ENCODE measurements around the gene INTU.
A peak's percentile ranks its signal among the peaks of the same experiment; 100 is the strongest.
"Not testable (repeated sequence)": the region's sequence is repeated elsewhere in the genome, so short reads cannot be mapped to it uniquely, and the experiment has no call there.

INTU gene

DNA sequence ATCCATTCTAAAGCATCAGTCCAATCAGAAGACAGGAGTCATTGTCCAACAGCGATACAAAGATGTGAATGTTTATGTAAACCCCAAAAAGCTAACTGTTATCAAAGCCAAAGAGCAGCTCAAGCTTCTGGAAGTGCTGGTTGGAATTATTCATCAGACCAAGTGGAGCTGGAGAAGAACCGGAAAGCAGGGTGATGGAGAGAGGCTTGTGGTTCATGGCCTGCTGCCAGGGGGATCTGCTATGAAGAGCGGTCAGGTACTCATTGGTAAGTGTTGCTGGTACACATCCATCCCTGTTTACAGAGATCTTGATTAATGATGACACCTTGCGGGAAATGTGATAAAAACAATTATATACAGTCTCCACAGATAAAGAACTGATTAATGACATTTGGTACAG is 11.0 kb downstream of the INTU start:
- DNase-seq (ENCODE audit: low spot score) = no peak

DNA sequence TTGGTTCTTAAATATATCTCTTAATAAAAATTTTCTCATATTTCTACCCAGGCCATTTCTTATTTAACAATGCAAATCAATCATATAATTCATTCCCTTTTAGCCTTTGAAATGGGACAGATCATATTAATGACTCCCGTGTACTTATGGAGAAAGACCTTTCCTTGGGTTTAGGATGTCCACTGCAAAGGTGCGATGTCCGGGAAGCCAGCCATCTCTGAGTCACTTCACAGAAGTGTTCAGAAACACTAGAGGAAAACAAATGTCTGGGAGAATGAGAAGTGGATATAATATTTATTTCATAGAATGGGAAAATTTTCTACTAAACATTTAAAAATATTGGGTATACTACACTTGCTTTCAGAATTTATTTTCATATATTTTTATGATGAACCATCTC is 15.3 kb downstream of the INTU start:
- no peak for DNase-seq (ENCODE audit: low spot score)

DNA sequence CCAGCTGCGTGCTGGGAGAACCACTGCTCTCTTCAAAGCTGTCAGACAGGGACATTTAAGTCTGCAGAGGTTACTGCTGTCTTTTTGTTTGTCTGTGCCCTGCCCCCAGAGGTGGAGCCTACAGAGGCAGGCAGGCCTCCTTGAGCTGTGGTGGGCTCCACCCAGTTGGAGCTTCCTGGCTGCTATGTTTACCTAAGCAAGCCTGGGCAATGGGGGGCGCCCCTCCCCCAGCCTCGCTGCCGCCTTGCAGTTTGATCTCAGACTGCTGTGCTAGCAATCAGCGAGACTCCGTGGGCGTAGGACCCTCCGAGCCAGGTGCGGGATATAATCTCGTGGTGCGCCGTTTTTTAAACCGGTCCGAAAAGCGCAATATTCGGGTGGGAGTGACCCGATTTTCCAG is 22.8 kb downstream of the INTU start:
- DNase-seq (ENCODE audit: low spot score) = not testable (repeated sequence)

DNA sequence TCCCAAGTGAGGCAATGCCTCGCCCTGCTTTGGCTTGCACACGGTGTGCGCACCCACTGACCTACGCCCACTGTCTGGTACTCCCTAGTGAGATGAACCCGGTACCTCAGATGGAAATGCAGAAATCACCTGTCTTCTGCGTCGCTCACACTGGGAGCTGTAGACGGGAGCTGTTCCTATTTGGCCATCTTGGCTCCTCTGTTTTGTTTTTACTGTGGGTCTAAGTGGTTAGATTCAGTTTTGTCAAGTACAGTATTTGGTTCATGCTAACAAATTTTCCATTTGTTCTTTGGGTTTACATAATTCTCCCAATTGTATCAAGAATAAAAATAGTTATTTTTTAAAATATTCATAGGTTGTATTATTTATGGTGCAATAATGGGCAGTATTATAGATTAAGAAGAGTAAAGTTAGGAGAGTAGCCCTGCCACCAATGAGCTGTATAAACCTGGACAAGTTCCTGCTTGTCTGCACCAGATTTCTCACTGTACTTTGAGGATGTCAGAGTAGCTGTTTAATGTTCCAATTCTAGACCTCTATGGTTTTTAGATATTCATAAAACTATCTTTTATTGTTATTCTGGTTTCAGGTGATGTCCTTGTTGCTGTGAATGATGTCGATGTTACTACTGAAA is 23.4 kb downstream of the INTU start:
- no peak for DNase-seq (ENCODE audit: low spot score)

DNA sequence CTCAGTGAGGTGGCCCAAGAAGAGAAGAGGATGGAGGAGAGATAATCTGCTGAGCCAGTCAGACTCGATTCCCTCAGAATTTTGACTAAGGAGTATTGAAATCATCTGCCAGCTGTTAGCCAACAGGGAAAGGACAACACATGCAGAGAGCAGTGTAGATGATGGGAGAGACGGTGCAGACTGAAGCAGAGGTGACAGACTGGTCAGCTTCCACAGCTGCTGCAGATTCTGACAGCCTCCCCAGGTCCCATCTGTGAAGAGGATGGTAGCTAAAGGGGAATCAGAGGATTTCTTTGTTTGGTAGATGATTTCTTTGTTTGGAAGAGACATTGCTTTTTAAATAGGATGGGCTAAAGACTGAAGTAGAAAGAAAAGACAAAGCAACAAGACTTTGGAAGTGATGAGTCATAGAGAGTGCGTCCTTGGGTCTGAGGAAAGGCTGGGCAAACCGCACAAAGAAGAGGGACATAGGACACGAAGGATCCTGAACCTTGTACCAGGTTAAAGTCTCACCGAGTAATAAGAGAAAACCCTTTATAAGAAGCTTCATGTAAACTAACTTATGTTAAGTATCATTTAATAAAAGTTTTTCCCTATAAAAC is 27.6 kb downstream of the INTU start:
- no peak for DNase-seq (ENCODE audit: low spot score)

DNA sequence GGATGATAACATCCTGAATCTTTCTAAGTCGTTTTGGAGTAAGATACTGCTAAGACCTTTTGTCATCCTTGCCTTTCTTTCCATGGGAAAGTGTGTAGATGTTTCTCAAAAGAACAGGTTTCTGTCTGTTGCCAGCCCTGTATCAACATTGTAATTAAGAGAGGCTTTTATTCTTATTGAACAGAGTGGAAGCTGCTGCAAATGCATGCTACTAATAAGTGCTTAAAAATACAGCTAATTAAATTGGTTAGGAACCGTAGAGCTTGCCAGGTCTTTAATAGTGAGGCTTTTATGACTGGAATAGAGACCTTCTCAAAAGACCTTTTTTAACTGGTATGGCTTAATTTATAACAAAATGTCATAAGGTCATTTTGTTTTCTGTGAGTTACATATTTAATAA is 34.4 kb downstream of the INTU start:
- no peak for DNase-seq (ENCODE audit: low spot score)

DNA sequence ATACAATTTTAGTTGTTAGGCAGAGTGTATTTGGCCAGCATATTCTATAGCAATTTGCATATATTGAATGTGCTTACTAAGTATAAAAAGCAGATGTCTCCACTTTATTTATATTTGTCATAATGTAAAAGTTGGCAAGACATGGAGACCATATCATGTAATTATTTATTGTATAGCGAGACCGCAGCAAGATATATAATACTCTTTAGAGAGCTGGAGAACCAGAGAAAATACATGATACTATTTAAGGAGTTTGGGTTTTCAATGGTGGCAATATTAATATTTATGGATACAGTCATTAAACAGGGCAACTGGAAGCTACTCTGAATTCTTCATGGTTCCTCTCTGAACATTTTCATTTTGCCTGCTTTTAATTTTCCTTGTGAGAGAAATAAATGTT is 35.0 kb downstream of the INTU start:
- no peak for DNase-seq (ENCODE audit: low spot score)

DNA sequence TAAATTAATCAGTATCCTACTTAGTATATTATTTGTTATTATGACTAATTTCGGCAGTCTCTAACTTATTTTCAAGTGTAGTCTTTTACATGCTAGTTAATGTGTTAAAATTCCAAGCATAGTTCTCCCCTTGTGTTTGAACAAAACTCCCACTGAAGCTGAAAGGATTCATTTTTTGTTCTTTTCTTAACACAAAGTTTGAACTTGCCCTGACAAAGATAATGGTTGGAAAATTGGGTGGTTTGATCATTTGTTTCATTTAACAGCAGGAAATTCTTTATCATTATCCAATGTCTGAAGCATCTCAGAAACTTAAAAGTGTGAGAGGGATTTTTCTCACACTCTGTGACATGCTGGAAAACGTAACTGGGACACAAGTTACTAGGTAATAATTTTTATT is 36.0 kb downstream of the INTU start:
- no peak for DNase-seq (ENCODE audit: low spot score)

DNA sequence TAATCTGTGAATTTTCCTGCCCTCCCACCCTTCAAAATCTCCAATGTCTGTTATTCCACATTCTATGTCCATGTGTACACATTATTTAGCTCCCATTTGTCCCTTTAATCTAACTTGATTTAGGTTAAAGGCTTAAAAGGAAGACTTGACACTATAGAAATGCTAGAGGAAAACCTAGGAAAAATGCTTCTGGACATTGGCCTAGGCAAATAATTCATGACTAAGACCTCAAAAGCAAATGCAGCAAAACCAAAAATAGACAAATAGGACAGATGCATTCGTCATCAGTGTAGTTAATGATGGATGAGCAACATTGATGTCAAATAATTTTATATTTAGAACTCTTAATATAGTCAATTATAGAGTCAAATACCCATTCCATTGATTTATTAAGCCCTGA is 36.9 kb downstream of the INTU start:
- DNase-seq (ENCODE audit: low spot score) = no peak

DNA sequence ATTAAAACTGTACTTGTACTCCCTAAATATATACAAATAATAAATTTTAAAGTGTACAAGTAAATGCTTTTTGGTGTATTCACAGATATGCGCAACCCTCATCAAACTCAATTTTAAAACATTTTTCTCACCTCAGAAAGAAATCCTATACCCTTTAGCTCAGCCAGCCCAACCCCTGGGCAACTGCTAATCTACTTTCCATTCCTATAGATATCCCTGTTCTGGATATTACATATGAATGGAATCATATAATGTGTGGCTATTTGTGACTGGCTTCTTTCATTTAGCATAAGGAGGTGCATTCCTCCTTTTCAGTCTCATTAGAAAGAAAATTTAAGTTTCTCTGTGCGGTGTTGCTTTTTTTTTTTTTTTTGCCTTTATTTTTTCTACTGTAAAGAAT is 39.4 kb downstream of the INTU start:
- DNase-seq (ENCODE audit: low spot score) = no peak

DNA sequence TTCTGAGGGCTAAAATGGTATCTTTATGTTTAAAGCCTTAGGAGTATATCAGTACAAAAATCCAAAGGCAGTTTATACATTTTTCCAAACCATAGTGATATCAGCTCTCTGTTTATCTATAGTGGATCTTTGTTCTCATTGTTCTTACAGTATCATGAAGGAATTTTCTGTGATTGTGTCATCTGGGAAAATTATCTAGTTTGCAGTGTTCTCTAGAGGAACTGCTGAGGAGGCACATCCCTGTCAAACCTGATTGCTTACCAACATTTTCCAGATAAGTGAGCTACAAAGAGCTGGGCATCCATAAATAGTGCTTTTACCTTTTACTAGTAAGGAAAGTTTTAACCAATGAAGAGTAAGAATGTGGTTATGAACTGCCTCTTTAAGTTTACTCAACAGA is 52.5 kb downstream of the INTU start:
- no peak for DNase-seq (ENCODE audit: low spot score)

DNA sequence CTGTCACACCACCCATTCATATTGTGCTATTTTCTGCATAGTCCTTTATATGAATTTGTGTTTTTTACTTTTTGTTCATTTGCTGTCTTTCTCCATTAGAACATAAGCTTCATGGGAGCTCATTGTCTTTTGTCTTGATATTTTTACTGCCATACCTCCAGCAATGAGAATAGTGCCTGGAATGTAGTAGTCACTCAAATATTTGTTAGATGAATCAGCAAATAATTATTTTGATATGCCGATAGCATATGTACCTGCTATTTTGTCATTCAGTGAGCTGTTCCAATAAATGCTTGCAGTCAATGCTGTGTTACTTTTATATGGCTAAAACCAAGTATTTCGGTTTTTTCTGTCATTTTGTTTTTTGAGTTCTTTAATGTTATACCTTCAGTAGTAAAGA is 53.9 kb downstream of the INTU start:
- no peak for DNase-seq (ENCODE audit: low spot score)

DNA sequence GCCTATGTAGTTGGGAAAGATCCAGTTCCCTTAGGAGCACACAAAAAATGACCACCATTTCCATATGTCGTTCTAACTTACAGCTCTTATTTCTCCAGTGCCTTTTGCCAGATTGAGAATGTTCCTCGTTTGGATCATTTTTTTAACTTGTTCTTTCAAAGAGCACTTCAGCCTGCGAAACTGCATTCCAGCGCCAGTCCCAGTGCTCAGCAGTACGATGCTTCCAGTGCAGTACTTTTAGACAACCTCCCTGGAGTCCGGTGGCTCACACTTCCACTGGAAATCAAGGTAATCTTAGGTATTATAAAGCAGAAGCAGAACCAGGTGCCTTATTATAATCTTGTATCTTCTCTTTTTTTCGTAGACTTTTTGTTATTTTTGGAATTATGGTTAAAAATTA is 54.8 kb downstream of the INTU start:
- no peak for DNase-seq (ENCODE audit: low spot score)

DNA sequence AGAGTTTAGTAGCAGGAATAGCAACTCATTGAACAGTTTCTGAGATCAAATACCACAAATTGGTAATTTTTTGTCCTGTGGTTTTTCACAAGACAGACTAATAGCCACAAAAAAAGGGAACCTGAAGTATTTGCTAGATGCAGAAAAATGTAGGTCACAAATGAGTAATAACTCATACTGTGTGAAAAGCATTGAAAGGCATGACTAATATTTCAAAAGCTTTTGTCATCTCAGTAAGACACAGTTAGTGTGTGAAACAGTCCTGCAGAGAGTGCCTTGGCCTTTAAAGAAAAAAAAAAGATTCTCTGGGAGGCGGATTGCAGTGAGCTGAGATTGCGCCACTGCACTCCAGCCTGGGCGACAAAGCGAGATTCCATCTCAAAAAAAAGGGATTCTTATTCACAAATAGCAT is 66.0 kb downstream of the INTU start:
- peak; percentile 37 for DNase-seq (ENCODE audit: low spot score)

DNA sequence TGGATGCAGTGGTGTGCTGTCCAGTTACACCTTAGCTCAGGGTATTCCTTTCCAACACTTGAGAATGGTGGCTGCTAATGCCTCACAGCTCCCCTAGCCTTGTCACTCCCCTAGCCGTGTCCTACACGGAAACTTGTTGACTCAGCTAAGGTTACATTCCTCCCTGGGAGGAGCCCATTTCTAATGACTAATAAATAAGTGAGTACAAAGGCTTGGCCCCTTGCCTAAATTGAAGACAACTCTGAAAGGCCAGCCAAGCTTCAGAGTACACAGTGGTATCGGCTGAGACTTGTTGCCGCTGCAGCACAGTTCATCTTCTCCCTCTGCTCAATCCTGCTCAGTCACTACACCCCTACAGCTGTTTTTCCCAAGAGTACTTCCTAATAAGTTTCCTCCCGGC is 76.2 kb downstream of the INTU start:
- no peak for DNase-seq (ENCODE audit: low spot score)

DNA sequence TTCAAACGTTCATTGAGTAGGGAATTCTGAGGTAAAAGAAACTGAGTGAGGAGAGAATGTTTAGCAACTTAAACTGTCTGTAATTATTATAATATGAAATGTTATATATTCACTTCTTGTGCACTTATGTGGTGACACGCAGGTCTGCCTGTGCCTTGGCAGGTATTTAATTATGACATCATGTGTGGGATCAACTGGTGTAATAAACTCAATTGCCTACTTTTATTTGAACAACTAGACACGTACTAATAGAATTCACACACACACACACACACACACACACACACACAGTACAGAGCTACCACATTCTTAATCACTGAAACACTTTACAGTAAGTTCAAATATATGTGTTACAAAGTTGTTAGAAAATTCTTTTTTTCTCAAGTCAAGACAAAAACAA is 76.7 kb downstream of the INTU start:
- no peak for DNase-seq (ENCODE audit: low spot score)

DNA sequence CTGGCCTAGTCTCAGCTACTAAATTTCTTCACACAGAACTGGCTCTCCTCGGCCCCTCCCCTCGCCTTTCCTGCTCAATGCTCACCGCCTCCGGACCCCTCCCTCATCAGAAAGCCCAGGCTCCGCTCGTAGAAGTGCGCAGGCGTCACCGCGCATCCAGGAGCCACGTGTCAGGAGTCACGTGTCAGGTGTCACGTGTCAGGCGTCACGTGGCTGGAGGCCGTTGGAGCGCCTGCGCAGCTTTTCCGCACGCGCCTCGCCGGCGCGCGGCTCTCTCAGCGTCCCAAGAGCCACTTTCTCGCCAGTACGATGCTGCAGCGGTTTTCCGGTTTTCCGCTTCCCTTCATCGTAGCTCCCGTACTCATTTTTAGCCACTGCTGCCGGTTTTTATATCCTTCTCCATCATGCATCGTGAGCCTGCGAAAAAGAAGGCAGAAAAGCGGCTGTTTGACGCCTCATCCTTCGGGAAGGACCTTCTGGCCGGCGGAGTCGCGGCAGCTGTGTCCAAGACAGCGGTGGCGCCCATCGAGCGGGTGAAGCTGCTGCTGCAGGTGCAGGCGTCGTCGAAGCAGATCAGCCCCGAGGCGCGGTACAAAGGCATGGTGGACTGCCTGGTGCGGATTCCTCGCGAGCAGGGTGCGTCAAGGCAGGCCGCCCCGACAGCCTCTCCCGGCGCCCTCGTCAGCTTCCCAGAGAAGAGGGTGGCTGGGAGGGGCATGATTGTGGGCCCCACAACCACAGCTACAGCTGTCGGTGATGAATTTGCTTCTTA is 97.6 kb downstream of the INTU start, which contains the start of gene SLC25A31:
Gene SLC25A31, plus strand, starts transcription at position 259 of the 772 bp plus-strand sequence. Its CDS starts 146 bp downstream, at position 405.
- no peak for DNase-seq (ENCODE audit: low spot score)

DNA sequence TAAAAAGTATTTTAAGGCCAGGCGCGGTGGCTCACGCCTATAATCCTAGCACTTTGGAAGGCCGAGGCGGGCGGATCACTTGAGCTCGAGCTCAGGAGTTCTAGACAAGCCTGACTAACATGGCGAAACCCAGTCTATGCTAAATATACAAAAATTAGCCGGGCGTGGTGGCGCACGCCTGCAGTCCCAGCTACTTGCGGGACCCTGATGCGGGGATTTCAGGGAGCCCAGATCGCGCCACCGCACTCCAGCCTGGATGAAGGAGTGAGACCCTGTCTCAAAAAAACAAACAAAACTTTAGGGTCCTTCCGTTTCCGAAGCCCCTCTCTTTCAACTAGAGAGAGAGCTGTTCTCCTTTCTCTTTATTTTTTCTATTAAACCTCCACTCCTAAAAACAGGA is 98.6 kb downstream of the INTU start:
- no peak for DNase-seq (ENCODE audit: low spot score)

DNA sequence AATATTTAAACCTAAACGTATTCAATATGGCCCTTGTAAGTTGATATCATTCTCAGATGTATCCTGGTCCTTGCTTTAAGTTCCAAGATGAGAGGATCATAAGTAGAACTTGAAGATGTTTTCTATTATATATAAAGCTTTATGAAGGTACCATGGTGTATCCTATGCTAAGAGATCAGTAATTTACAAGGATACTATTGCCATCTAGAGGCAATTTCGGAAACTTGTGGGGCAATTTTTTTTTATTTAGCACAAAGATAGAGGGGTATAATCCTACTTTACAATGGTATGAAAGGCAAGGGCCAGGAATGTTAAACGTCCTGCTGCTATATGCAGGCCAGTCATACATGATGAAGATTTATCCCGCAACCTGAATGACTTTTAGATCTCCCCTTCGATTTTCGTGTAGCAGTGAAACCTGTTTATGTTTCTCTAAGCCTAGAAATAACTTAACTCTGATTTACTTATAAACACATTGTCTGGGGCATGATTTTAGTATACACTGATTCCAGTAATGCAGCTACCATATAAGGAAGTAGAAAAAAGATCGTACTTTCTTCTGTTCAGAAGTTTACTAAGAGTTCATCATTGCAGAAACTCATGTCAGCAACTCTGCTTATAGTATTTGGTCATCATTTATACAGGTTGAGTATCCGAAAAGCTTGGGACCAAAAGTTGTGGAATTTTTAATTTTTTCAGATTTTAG is 100.0 kb downstream of the INTU start:
- DNase-seq (ENCODE audit: low spot score) = peak; percentile 18

DNA sequence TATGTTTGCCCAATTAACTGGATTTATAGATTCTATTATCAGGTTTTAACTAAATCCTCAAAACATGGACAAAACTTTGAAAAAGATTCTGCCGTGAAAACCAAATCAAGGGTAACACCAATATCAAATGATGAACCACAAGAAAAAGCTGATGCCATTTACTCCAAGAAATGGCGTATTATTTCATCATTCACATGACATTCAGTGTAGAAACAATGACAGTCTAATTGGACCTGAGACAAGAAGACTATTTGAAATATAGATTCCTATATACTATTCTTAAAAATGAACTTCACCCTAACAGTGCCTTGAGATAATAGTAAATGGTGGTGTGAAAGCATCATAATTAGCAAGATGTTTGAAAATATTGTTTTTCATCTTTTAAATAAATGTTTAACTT is 102.2 kb downstream of the INTU start:
- no peak for DNase-seq (ENCODE audit: low spot score)

DNA sequence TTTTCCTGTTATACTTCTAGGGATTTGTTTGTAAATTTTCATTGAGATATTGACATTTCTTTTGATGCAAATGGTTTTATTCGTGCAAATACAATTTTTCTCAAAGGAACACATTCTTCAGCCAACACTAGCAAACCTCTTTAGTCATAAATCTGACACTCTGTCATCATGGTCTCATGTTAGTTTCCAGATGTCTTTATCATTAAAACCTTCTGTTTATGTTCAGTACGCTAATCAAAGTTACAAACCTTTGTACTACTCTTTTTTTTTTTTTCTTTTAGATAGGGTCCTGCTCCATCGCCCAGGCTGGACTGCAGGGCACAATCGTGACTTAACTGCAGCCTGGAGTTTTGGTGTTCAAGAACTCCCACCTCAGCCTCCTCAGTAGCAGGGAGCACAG is 104.5 kb downstream of the INTU start:
- DNase-seq (ENCODE audit: low spot score) = no peak

DNA sequence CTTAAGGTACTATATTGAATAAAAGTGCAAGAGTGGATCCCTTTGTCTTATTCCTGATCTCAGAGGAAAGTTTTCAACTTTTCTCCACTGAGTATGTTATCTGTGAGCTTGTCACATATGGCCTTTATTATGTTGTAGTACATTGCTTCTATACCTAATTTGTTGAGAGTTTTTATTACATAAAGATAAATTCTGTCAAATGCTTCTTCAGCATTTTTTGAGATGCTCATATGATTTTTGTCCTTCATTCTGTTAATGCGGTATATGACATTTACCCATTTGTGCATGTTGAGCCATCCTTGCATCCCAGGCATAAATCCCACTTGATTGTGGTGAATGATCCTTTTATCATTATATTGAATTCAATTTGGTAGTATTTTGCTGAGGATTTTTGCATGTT is 108.5 kb downstream of the INTU start:
- no peak for DNase-seq (ENCODE audit: low spot score)

DNA sequence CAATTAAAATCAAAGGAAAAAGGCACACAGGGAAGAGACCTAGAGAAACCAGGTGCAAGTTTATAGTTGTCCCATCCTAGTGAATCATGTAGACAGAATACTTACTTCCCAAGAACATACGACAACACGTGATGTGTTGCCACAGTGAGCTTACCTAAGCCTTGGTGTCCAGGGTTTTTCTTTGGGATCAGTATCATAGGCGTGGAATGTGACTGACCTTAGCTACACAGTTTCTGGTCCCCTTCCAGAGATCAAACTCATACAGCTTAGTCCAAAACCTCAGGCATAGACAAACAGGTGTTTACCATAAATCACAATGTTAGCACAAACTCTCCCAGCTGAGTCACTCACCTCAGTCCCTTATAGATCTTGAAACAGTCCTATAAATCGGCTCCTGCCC is 115.1 kb downstream of the INTU start:
- DNase-seq (ENCODE audit: low spot score) = no peak

Data from activated CD4-positive, alpha-beta T cell treated with anti-CD3 and anti-CD28 coated beads, Interleukin-2, Interleukin-4, amounts not matched to agents 100 ng/mL and 50 ng/mL, durations not matched to agents 16 hours and 8 hours (primary cell).